Measurements from ENCODE around the gene MAML2.

MAML2 gene

GRCh38 chr11:95926726-95927125, 416.3 kb downstream of the MAML2 start:
- no peak for DNase-seq

Data from right forelimb (tissue), 1 donor.